ENCODE data around the gene POU2F3. TPM values are rescaled to one million over a fixed set of nuclear protein-coding genes. Genes with fewer than 3 reads are reported as not detected.

Gene POU2F3
- total and polyA plus RNA-seq, 2 of the 13 experiments (the other 11 are each of a cell fraction or from before 2014, with no cell fraction given), result not detected

- TF ChIP-seq ELK4 (CRISPR knock-in tag; IDR thresholded peaks at IDR 0.05; ENCODE audit: borderline replicate concordance) (no peak), TBP (CRISPR knock-in tag; IDR thresholded peaks at IDR 0.05) (no peak), TRAFD1 (CRISPR knock-in tag; IDR thresholded peaks at IDR 0.05; ENCODE audit: borderline replicate concordance) (no peak), IRX3 (CRISPR knock-in tag; IDR thresholded peaks at IDR 0.05; ENCODE audit: borderline replicate concordance, low read depth) (no peak), SOX6 (IDR thresholded peaks at IDR 0.05) (no peak), SOX6 (CRISPR knock-in tag; IDR thresholded peaks at IDR 0.05) (no peak), PAXIP1 (CRISPR knock-in tag; conservative IDR thresholded peaks at IDR 0.05) (no peak)
Measured at GRCh38 chr11:120350637-120351036, 110.7 kb downstream of the POU2F3 start (continued).
